Stimulated activated CD8-positive, alpha-beta memory T cell treated with anti-CD3 and anti-CD28 coated beads, Interleukin-12 subunit alpha, Interleukin-12 subunit beta, amount 100 ng/mL, for 24 hours (primary cell): ENCODE data around the gene TMEM269.
A peak's percentile ranks its signal among the peaks of the same experiment; 100 is the strongest.
"Not testable (repeated sequence)": the region's sequence is repeated elsewhere in the genome, so short reads cannot be mapped to it uniquely, and the experiment has no call there.

Source experiments
- DNase-seq: peaks from one replicate; pipeline ENCODE4 v3.0.0-alpha.2; 2020; ENCODE audit errors: extremely low read depth

The TMEM269 gene

DNA sequence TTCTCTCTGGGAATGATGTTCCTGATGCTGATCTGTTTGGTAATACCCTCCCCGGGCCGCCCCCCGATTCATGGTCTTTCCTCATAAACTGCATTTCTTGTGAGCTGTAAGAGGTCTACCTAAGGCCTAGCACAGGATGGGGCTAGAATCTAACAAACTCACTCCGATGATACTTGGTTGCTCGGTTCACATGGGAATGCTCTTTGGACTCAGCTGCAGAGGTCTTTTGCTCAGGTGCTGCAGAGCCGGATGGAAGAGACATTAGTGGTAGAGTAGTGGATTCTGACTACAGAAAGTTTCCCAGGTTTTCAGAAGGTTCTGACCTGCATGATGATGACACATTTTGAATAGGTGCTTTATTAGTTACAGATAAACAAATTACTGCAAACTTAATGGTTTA is 8.3 kb upstream of the TMEM269 start:
- no peak for DNase-seq

- DNase-seq: no peak
Measured at GRCh38 chr1:42777852-42778251, 6.9 kb upstream of the TMEM269 start.

DNA sequence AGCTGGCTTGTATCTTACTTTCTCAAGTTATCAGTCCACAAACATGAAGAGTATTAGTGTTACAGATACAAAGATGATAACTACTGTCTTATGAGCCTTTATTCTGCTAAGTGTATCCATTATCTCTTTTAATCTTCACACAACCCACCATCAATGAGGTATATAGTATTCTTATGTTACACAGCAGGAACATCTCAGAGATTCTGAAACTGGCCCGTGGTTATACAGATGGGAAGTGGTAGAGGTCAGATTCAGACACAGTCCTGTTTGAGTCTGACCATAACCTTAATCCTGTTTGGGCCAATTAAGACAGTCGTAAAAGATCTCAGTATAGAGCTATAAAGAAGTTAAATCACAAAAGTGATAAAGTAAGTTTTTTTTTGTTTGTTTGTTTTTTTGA is 5.1 kb upstream of the TMEM269 start:
- no peak for DNase-seq

GRCh38 chr1:42780176-42780575 is 4.6 kb upstream of the TMEM269 start:
- DNase-seq: no peak

- DNase-seq: no peak
Measured at GRCh38 chr1:42783092-42783491, 1.7 kb upstream of the TMEM269 start.

- no peak for DNase-seq
Measured at GRCh38 chr1:42784547-42784945, 245 bp upstream of the TMEM269 start.

- DNase-seq: no peak
Measured at GRCh38 chr1:42786097-42786496, 1.3 kb downstream of the TMEM269 start.

DNA sequence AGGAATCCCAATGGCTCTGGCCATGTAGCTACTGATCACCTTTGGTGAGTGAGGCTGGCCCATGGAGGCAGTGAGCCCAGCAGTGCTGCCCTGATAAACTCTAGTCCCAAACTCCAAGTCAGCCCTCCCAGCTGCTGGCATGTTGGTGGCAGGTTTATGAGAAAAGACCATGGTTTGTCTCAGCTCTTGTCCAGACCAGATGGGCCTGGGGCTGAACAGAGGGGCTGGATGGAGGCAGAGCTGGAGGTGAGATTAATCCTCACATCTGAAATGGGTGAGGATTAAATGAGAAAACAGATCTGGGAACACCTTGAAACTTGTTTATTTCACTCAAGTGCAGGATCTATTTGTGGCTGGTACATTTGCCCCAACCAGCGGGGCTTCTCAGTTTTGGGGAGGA is 3.2 kb downstream of the TMEM269 start:
- no peak for DNase-seq

- no peak for DNase-seq
Measured at GRCh38 chr1:42793824-42794223, 9.0 kb downstream of the TMEM269 start.

- DNase-seq: no peak
Measured at GRCh38 chr1:42797414-42797813, 12.6 kb downstream of the TMEM269 start.

DNA sequence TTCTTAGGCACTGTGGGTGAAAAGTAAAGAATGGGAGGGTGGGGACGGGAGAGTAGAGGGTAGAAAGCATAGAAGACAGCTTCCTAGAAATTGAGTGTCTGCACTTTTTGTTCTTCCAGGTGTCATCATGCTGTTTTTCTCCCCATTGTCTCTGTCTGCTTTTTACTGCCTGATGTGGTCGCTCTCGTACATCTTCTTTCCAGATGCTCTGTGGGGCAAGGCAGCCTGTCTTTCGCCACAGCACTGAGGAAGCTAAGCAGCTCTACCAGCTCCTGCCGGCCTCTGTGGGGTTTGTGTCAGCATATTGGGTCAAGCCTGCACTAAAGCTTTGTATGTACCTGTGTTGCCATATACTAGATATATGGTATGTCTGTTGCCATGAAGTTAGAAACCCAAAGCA is 13.2 kb downstream of the TMEM269 start:
- DNase-seq: no peak

DNA sequence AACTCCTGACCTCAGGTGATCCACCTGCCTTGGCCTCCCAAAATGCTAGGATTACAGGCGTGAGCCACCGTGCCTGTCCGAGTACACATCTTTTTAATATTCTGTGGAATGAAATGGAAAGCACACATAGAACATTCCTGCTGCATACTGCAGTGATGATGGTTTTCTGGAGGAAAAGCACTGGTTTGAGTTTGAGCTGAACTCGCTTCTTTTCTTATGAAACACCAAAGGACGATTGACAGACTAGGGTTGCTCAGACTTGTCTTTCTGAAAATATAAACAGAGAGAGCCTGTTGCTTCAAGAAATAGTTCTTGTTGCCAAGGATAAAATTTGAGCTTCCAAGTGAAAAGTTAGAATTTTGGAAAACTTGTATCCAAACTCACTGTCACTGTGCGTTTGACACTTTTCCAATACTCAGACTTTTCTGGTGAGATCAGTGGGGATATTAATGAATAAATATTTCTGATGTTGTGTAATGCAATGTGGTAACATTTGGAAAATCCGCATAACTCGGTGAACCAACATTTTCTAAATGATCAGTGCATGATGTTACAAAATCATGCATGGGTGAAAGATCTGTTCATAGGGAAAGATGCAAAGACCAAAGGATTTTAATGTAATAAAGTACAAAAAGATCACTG is 17.2 kb downstream of the TMEM269 start:
- no peak for DNase-seq

GRCh38 chr1:42806171-42806570 is 21.4 kb downstream of the TMEM269 start:
- DNase-seq: no peak

- DNase-seq: no peak
Measured at GRCh38 chr1:42806593-42806992, 21.8 kb downstream of the TMEM269 start.

- DNase-seq: no peak
Measured at GRCh38 chr1:42807056-42807668, 22.4 kb downstream of the TMEM269 start.

- not testable (repeated sequence) for DNase-seq
Measured at GRCh38 chr1:42814815-42815214, 30.0 kb downstream of the TMEM269 start.

DNA sequence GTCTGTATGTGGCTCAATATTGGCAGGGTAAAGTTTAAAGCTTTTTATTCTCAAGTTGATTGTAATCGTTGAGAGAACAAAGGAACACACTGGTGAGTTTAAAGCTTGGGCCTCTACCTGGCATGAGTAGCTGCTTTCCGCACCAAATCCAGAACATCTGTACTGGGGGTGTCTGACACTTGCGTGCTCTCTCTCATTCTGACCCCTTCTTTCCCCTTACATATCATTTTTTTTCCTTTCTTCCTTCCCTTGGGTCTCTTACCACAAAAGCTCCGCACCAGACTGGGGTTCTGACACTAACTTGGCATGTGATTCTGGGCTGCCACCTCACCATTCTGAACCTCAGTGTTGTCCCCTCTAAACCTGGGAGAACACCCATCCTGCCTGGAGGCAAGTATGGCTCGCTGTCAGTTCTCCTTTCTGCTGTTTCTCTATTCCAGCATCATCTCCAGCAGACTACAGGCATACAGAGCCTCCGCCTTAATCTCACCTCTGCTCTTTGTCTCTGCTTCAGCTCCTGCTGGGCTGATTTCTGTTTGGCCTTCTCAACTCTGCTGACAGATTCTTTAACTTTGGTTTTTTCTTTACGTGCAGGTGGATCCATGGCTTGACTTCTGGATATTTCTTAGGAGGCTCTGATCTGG is 31.3 kb downstream of the TMEM269 start:
- no peak for DNase-seq

- DNase-seq: peak; percentile 87
Measured at GRCh38 chr1:42816585-42817439, 32.0 kb downstream of the TMEM269 start, which contains the start of the genes ERMAP and SVBP. Gene ERMAP (plus strand): TSS chr1:42817122. CDS start chr1:42830449, 13,327 bp downstream. Gene SVBP (minus strand): TSS chr1:42817397. CDS start chr1:42816544, 853 bp downstream.

- no peak for DNase-seq
Measured at GRCh38 chr1:42817440-42817767, 32.6 kb downstream of the TMEM269 start.

DNA sequence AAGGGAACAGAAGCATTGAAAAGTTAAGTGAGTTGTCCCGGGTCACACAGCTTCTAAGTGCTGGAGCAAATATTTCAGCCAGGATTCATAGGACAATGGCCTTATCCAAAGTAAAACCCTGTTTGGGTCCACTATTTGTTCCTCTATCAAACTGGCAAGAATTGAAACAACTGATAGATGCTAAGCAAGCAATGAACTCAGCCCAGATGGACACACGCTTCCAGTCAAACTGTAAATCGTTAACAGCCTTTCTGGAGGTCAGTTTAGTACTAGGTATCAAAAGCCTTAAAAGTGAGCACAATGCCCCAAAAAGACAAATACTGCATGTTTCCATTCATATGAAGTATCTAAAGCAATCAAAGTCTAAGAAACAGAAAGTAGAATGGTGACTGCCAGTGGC is 33.2 kb downstream of the TMEM269 start:
- no peak for DNase-seq

DNA sequence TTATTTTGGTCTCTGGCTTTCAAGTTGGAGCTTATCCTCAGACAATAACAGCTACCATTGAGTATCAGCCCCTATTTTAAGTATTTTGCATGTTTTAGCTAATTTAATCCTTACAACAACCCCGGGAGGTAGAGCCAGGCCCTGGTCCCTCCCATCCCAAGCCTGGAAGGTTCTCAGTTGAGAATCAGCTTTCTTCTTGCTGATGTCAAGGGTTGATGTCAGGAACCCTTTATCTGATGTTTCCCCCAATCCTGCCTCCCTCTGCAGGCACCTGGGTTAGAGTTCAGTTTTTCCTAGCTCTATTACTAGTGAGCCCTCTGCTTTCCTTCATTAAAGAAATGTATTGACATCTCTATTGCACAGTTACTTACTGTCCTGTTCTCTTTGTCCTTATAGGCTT is 36.0 kb downstream of the TMEM269 start:
- DNase-seq: no peak

DNA sequence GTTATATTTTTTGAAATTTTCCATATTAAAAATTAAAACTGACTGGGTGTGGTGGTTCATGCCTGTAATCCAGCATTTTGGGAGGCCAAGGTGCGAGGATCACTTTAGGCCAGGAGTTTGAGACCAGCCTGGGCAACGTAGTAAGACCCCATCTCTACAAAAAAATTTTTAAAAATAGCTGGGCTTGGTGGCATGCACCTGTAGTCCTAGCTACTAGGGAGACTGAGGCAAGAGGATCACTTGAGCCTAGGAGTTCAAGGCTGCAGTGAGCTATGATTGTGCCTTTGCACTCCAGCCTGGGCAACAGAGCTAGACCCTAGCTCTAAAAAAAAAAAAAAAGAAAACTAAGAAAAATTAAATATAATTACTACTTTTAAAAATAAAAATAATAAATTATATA is 36.9 kb downstream of the TMEM269 start:
- no peak for DNase-seq
